Inflammatory macrophage treated with lipopolysaccharide for 1 hour (primary cell): ENCODE measurements around the gene YY2.
"Not testable (repeated sequence)": the region's sequence is repeated elsewhere in the genome, so short reads cannot be mapped to it uniquely, and the experiment has no call there.

Experiments
- DNase-seq, 2 donors: peaks; one replicate each; pipeline ENCODE4 v3.0.0-alpha.2; 2020 to 2022

The YY2 gene

DNA sequence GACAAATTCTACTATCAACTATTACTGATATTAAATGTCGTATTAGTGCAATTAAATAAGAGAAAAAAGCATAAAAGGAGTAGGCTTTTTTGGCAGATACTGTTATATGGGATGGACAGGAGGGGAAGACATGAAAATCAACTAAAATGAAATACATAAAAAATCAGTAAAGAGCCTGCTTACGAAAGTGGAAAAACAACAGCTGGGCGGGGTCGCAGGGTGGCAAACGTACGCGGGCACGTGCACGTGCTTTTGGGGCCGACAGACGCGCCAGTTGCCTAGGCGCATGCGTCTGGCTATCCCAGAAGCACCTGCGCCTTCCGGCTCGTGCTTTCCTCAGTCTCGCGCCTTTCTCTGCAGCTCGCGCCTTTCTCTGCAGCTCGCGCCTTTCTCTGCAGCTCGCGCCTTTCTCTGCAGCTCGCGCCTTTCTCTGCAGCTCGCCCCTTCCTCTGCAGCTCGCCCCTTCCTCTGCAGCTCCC is at the start of gene YY2:
Gene YY2, plus strand, starts transcription at position 51 of the 479 bp plus-strand sequence. CDS start 498 bp downstream, outside the sequence.
- no peak for DNase-seq

DNA sequence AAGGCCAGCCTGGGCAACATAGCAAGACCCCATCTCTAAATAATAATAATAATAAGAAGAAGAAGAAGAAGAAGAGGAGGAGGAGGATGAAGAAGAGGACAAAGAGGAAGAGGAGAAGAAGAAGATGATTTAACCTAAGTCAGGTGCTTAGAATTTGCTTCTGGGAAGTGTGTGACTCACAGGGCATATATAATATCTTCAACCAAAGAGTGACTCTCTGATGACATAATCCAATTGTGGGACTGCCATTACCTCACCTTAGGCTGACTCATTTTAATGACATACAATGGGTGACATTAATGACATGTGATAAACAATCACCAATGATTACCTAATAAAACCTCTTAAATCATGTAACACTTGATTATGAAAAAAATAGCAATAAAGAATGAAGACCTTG is 49.1 kb upstream of the YY2 start:
- DNase-seq = peak; percentile 33

DNA sequence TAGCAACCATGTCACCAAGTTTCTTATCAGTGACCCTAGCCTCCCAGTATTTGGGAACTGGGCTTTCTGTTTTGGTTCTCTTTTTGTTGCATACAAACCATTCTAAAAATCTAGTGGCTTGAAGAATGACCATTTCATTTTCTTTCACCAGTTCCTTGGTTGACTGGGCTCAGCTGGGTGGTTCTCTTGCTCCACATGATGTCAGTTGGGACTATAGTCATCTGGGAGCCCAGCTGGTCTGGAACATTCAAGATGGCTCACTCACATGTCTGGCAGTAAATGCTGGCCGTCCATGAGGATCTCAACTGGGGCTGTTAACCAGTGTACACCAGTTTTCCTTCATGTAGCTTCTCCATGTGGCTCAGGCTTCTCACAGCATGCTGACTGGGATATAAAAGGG is 44.0 kb upstream of the YY2 start:
- no peak for DNase-seq

DNA sequence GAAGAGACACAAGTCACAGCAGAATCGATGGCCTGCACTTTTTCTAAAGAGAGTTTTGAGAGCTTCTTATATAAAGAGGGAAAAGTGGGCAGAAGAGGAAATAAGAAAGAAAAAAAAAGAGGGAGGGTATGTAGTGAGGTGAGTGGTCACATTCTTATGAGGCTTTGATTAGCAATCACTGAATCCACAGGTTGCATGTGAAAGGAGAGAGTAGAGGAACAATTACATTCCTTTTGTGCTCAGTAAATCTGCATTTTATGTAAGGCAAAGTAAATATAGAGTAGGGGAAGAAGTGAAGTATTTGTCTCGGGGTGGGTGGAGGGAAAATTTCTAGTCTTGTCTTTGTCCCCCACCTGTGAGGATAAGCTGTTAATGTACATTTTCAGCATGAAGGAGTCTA is 43.2 kb upstream of the YY2 start:
- DNase-seq = no peak

DNA sequence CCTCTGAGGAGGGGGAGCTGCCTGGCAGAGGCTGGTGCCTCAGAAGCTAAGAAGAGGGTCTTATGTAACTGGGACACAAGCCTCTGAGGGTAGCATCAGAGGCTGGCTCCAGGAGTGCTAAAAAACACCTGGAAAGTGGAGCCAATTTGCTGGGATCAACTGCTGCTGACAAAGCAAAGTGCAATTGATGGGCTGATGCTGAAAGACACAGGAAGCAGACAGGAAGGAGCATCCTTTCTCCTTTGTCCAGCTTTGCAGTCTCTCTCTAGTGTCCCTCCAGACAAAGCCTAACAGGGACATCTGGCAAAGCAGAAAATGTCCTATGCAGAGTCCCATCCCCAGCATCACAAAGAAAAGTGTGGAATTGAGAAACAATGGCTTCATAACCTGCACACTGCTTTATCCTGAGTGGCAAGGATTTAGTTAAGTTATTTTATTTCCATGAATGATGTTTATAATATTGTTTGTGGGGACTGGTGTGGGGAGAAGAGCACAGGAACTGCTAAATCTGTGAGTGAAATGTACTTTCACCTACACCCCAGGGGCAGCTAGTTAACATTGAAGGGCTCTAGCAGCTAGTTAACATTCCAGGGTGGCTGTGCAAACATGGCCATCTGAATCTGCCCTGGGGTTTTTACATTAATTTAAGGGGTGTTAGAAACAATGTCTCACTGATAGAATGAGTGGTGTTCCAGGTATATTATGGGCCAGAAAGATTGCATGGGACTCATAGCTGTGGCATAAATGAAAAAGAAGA is 42.0 kb upstream of the YY2 start:
- DNase-seq = no peak

DNA sequence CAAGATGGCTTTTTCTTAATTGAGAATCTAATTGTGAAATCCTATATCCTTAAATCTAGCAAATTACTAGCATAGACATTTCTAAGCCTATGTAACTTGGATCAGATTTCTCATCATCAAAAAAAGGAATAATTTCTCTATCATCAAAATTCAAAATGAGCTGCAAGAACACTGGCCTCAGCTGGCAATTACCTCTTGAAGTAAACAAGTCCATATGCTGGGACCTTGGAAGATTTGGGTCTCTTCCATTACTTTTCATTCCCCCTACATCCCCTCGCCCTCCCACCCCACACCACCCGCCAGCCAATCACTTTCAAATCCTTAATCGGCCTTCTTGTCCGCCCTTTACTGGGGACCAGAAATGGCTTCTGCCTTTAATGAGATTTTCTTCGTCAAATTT is 39.7 kb upstream of the YY2 start:
- DNase-seq = no peak

DNA sequence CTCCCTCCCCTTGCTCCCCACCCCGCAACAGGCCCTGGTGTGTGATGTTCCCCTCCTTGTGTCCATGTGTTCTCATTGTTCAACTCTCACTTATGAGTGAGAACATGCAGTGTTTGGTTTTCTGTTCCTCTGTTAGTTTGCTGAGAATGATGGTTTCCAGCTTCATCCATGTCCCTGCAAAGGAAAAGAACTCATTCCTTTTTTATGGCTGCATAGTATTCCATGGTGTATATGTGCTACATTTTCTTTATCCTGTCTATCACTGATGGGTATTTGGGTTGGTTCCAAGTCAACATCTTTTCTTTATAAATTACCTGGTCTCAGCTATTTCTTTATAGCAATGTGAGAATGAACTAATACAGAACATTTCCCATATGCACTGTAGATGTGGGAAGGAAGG is 35.6 kb upstream of the YY2 start:
- DNase-seq = not testable (repeated sequence)

DNA sequence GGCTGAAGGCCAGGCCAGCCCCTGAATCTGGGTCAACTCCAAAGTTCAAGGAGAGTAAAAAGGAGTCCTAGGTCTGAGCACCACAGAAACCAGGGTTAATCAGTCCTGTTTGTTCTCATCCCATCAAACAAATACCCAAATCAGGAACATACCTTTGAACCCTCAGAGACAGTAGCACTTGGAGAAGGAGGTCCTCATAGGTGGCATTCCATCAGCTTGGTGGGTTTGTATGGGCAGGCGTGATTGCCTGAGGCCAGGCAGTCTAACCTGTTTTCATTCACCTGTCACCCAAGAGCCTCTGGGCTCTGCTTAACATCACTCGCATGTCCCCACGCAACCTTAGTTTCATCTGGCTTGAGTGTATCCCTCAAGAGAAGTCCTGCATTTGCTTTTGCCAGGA is 33.9 kb upstream of the YY2 start:
- DNase-seq = no peak

DNA sequence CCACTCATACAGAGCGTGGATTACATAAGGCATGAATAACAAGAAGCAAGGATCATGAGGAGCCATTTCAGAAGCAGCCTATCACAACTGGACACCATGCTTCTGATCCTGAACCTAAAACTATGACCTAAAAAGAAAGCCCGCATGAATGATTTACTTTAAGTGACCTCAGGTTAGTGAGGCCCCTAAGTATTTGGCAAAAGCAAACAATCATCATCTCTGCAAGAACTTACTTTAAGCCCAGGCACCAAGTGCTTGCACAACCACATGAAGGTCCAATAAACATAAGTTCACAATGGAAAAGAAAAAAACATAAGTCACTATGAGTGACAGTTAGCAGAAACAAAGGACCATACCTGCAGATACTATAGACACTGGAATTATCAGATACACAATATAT is 24.3 kb upstream of the YY2 start:
- no peak for DNase-seq

DNA sequence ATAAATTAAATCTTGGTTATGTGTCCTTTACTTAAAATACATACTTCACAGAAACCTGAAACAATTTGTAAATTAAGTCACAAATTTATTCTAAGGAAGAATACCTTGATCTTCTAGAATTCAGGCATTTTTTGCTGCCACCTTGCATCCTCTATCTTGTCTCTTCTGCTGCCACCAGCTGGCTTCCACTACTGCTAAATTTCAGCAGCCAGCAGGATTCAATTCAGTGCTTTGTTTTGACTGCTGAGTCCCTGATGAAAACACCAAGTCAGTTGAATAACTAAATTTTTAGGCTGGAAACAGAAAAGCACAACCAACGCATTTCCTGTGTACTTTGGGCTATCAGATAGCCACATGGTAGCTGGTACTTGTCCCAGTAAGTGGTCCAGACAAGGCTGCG is 18.7 kb upstream of the YY2 start:
- DNase-seq = no peak

DNA sequence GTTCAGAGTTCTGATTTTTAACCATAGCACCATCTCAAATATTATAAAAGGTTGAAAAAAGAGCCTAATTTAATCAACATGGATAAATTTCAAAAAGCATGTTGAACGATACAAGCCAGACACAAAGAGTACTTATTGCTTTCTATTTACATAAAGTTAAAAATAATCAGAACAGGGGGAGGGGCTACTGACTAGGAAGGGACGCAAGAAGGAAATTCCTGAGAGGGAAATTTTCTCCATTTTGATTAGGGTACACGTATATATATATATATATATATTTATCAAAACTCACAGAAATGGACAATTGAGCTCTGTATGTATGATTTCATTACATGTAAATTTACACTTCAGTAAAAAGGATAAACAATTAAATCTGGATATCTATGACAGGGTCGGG is 16.9 kb upstream of the YY2 start:
- DNase-seq = no peak

DNA sequence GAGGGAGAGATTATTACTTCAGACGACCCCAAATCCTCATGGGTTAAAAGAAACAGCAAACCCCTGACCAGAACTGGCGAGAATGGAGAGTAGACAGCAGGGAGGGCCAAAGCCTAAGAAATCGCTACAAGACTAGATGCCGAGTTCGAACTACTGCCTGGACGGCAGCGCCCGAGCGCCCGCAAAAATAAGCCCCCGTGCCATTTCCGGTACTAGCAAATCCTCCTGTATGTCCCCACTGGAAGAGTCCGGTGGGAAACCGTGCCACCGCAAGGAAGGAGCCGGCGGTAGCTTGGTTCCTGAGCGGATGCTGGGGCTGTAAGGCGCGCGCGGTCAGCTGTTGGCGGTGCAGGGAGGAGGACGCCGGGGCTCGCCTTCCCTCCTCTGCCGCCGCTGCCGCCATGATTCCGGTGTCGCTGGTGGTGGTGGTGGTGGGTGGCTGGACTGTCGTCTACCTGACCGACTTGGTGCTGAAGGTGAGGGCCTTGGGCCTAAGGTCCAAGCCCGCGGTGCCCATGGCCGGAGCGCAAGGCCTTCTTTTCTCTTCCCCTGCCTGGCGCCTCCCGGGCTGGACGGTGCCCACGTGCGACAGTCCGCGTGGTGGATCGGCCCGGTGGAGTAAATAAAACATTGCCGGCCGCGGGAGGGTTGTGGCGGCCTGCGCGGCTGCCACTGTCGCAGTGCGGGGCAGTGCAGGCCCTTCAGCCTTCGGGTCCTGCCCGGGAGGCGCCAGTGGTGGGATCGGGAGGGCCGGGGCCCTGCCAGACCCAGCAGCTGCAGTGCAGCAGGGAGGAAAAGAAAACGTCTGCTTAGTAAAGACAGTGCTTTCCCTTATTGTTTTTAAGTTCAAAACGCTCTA is 16.2 kb upstream of the YY2 start, which contains the start of gene MBTPS2:
Gene MBTPS2, plus strand, starts transcription at position 284 of the 859 bp plus-strand sequence. Its CDS starts 118 bp downstream, at position 402.
- peak; percentile 71 to 87 for DNase-seq

DNA sequence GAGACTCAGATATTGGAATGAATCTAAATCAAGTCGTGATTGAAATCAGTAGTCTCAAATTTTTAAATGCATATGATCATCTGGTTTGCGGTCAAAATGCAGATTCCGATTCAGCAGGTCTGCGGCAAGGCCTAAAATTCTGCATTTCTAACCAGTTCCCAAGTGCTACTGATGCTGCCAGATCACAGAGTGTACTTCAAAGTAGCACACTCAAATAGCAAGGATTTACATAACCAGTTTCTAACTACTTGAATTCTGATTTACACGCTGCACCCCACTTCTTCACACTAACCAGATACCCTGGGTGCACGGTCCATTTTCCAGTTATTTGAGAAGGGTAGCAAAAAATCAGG is 15.6 kb upstream of the YY2 start:
- DNase-seq = peak in 1 of 2 donors; percentile 0

DNA sequence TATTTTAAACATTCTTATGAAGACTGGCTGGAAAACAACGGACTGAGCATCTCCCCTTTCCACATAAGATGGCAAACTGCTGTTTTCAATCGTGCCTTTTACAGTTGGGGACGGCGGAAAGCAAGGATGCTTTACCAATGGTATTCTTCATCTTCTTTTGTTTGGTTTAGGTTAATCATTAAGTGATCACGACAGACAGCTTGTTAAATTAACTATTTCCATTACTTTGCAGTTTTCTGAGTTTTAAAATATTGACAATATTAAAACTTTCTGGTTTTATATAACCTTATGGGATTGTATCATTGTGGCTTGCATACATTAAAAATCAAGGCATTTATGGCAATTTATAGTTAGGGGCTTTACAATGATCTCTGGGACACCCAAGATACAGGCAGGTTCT is 12.6 kb upstream of the YY2 start:
- DNase-seq = no peak

DNA sequence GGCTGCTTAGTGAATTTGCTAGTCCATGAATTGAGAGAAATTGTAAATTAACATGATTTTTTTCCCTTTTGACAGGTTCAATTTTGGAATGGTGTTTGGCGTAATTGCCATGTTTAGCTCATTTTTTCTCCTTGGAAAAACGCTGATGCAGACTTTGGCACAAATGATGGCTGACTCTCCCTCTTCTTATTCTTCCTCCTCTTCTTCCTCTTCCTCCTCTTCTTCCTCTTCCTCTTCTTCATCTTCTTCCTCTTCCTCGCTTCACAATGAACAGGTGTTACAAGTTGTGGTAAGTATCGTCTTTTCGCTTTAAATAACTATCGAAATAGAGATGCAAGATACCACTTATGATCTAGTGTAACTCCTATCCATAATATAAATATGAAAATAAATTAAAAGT is 10.7 kb upstream of the YY2 start:
- no peak for DNase-seq

DNA sequence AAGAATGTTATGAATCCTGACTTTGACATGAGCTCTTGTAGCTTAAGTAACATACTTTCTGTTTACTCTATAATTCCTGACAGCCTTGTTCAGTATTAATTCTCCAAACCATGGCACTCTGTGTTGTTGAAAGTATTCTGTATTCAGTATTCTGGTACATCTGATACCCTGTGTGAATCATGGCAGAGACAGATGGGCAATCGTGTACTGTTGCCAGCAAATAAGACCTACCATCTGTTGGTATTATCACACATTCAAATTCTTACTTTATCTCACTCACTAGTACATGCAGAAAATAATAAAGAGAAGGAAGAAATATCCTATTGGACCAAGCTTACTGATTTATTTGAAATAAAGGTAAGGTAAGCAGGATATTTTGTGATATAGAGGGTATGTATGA is 8.4 kb upstream of the YY2 start:
- no peak for DNase-seq

DNA sequence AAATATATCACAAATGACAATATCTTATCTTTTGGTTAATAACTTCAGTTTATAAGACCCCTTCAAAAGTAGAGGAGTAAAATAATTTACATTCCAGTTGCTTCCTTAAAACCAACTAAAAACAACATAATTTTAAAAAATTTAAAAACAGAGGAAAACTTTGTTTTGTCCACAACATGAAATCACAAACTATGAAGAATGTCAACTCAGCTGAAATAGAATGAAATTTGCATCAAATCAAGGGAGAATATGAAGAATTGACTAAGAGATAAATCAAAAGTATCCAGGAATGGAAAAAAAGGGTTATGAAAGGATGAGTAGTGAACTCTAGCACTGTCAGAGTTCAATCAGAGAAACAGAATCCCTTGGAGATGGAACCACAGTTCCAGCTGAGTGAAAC is 2.2 kb upstream of the YY2 start:
- no peak for DNase-seq

DNA sequence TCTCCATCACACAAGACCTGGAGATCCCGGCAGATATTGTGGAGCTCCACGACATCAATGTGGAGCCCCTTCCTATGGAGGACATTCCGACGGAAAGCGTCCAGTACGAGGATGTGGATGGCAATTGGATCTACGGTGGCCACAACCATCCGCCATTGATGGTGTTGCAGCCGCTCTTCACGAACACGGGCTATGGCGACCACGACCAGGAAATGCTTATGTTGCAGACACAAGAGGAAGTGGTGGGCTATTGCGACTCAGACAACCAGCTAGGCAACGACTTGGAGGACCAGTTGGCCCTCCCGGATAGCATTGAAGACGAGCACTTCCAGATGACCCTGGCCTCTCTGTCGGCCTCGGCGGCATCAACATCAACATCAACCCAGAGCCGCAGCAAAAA is 717 bp downstream of the YY2 start:
- no peak for DNase-seq

DNA sequence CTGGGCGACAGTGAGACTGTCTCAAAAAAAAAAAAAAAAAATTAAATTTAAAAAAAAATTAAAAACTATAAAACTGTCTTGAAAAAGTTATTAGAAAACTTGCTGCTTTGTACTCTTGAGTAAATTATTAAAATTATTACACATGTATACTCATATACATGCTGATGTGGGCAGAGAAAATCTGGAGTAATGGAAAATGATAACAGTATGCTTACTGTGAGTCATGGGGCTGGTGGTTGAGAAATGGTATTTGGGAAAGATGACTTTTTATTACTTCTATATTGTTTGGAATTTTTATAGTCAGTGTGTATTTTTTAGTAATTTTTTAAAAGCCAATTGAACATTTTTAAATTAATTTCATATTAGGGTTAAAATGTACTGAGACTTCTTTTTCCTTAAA is 7.5 kb downstream of the YY2 start:
- peak in 1 of 2 donors; percentile 18 for DNase-seq

DNA sequence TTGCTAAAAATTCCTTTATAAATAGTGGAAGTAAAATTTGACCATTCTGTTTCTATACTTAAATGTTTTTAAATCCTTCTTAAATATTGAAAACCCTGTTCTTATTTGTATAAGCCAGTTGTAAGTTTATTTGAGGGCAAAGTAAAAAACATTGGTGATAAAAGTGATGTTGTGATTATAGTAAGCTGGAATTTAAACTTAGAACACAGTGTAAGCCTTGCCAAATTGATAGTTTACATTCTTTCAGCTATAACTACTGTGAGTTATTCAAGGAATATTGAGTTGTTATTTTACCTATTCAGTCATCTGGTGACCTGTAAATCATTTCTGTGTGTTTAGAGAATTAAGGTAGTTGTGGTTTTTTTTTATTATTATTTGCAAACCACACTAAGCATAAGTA is 9.6 kb downstream of the YY2 start:
- no peak for DNase-seq

DNA sequence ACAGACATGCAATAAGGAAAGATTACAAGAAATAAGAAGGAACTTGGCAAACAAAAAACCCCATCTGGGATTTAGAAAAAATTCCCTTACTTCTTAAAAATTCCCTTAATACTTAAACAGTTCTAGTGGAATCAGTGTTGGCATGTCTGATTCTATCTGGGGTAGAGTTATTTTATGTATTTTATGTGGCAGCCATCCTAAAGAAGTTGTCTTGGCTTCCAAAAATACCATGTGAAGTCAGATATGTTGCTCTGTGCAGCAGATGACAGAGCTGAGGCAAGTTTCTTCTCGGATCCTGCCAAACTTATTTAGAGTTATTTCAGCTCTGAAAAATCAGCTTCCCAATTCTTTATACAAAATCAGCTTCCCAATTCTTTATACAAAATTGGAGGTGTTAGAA is 14.7 kb downstream of the YY2 start:
- DNase-seq = no peak

DNA sequence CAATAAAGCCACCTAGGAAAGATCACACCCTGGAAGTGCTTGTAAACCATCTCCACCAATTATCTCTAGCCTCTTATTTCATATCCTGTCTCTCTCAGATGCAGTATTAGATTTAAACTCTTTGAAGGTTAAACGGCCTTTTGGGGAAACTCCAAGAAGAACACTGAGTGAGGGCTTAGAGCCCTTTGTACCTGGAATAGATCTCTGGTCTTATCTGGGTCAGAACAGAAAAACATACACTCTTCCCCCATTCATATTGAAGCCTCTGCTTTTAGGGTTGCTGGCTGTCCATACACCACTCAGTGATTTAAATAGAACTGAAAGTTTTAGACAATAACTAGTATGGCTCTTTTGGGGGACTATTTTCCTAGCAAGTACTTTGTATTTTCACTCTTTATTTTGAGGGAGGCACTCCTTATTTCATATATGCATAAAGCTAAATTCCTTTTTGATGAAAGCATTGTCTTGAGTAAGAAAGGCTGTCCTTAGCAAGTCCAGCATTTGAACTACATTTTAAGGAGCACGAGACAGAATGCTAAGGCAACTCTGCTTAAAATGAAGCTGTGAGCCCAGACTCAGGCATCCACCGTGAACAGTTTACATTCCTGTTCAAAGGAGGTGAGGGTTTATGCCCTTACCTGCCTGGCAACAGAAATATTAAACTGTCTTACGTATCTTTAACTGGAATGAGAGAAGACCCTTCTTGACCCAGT is 17.4 kb downstream of the YY2 start:
- no peak for DNase-seq

DNA sequence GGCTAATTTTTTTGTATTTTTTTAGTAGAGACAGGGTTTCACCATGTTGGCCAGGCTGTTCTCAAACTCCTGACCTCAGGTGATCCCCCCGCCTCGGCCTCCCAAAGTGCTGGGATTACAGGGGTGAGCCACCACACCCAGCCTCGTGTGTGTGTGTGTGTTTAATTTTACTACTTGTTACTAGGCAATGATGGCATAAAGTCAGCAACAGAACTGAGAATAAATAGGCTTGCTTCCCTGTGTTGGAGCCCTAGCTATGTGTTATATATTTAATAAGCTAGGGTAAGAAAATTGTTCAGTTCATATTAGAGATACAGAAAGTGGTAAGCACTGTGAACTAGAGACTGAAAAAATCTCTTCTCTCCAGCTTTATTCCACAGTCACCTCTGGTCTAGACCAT is 18.4 kb downstream of the YY2 start:
- DNase-seq = not testable (repeated sequence)

DNA sequence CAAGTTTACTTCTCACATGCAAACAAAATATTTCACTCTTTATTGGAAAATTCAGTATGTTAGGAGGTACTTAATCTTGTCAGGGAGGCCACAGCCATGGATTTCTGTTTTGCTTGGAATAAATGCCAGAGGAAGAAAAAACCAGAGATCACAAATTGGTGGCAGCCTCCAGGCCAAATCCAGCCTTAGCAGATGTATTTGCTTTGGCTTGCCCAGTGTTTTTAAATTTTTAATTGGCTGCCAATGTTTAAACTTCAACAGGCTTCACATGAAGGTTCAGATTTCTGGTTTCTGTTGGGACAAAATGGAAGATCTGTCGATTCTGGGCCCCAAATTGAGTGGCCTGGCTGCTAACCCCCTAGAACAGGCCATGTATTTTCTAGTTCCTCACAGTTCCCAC is 19.2 kb downstream of the YY2 start:
- DNase-seq = no peak
